K562 (cell line): ENCODE results near the gene PILRA. TPM values are rescaled to one million over a fixed set of nuclear protein-coding genes. Genes with fewer than 3 reads are reported as not detected.
A peak's percentile ranks its signal among the peaks of the same experiment; 100 is the strongest.

Experiments used
- ARHGAP35 ChIP-seq: fragments of 450-650 bp; IDR thresholded peaks from 2 replicates; pipeline ENCODE4 v1.6.1; 2018; ENCODE audit not compliant: partially characterized antibody
- BCOR ChIP-seq: fragments of 450-650 bp; IDR thresholded peaks from 2 replicates; pipeline ENCODE4 v1.6.1; 2016
- BRF1 ChIP-seq: IDR thresholded peaks from 3 replicates; pipeline ENCODE4 v1.6.1; 2011; ENCODE audit warnings: borderline replicate concordance, mild to moderate bottlenecking; ENCODE audit not compliant: insufficient read length; ENCODE audit errors: extremely low read depth
- CBFA2T3 ChIP-seq: fragments of 450-650 bp; IDR thresholded peaks from 2 replicates; pipeline ENCODE4 v1.6.1; 2017
- CBX5 ChIP-seq: IDR thresholded peaks from 2 replicates; pipeline ENCODE4 v1.6.1; 2014; ENCODE audit warnings: low read depth, borderline replicate concordance
- CHD4 ChIP-seq: fragments of 200-600 bp; sonication (generic); IDR thresholded peaks from 3 replicates; pipeline ENCODE4 v1.6.1; 2012; ENCODE audit warnings: low read depth, mild to moderate bottlenecking, mixed read lengths, low read length, inconsistent platforms; ENCODE audit not compliant: insufficient read depth, insufficient replicate concordance, poor library complexity, severe bottlenecking
- DACH1 ChIP-seq: fragments of 450-650 bp; IDR thresholded peaks from 2 replicates; pipeline ENCODE4 v1.6.1; 2018; ENCODE audit not compliant: partially characterized antibody
- DPF2 ChIP-seq: fragments of 450-650 bp; IDR thresholded peaks from 2 replicates; pipeline ENCODE4 v1.6.1; 2016
- EGR1 ChIP-seq: fragments of 450-650 bp; conservative IDR thresholded peaks from 2 replicates; pipeline ENCODE4 v1.6.1; 2017; ENCODE audit warnings: mild to moderate bottlenecking
- EP400 ChIP-seq: fragments of 450-650 bp; IDR thresholded peaks from 2 replicates; pipeline ENCODE4 v1.6.1; 2017; ENCODE audit warnings: antibody characterized with exemption, mild to moderate bottlenecking, moderate library complexity
- ESRRB ChIP-seq: fragments of 250-450 bp; sonication (Bioruptor Pico); IDR thresholded peaks from 2 replicates; pipeline ENCODE4 v1.5.0; 2020; ENCODE audit warnings: mild to moderate bottlenecking, moderate library complexity, borderline replicate concordance
- EZH2 ChIP-seq: IDR thresholded peaks from 2 replicates; pipeline ENCODE4 v1.6.1; 2012; ENCODE audit warnings: low read depth, mild to moderate bottlenecking, inconsistent platforms, low read length, borderline replicate concordance
- FIP1L1 ChIP-seq: fragments of 200-400 bp; formaldehyde crosslinking; IDR thresholded peaks from 2 replicates; pipeline ENCODE4 v1.6.1; 2018; ENCODE audit warnings: mild to moderate bottlenecking, low read depth, low read length; ENCODE audit not compliant: poor library complexity, severe bottlenecking
- FOXA1 ChIP-seq: fragments of 450-650 bp; IDR thresholded peaks from 2 replicates; pipeline ENCODE4 v1.6.1; 2016; ENCODE audit warnings: mild to moderate bottlenecking, borderline replicate concordance
- FOXJ3 ChIP-seq: sonication (generic); formaldehyde crosslinking; IDR thresholded peaks from 2 replicates; pipeline ENCODE4 v1.4.0; 2020; ENCODE audit warnings: mild to moderate bottlenecking, missing genetic modification reagents
- GTF2B ChIP-seq: IDR thresholded peaks from 2 replicates; pipeline ENCODE4 v1.6.1; 2011; ENCODE audit not compliant: insufficient read length; ENCODE audit errors: extremely low read depth
- HDAC2 ChIP-seq: fragments of 450-650 bp; IDR thresholded peaks from 2 replicates; pipeline ENCODE4 v1.6.1; 2016; ENCODE audit warnings: mild to moderate bottlenecking
- MAFK ChIP-seq: IDR thresholded peaks from 2 replicates; pipeline ENCODE4 v1.6.1; 2011; ENCODE audit warnings: low read length, improper control_type of control experiment
- MAX ChIP-seq: sonication (generic); formaldehyde crosslinking; IDR thresholded peaks from 2 replicates; pipeline ENCODE4 v1.9.0; 2022; ENCODE audit warnings: mild to moderate bottlenecking, missing genetic modification reagents
- MCM2 ChIP-seq: fragments of 450-650 bp; IDR thresholded peaks from 2 replicates; pipeline ENCODE4 v1.6.1; 2017; ENCODE audit warnings: low read depth, mild to moderate bottlenecking
- MXI1 ChIP-seq: IDR thresholded peaks from 2 replicates; pipeline ENCODE4 v1.6.1; 2011; ENCODE audit warnings: low read depth, mild to moderate bottlenecking, improper control_type of control experiment, low read length
- NONO ChIP-seq, 2 experiments: fragments of 200-400 bp in 1 of 2; fragments of 450-650 bp in 1 of 2; formaldehyde crosslinking in 1 of 2; IDR thresholded peaks; 2 replicates each; pipeline ENCODE4 v1.6.1; 2017; ENCODE audit warnings: low read depth in 2 of 2, mild to moderate bottlenecking in 2 of 2, moderate library complexity in 2 of 2, low read length in 1 of 2
- PREB ChIP-seq: sonication (generic); formaldehyde crosslinking; IDR thresholded peaks from 2 replicates; pipeline ENCODE4 v1.8.1; 2023; ENCODE audit warnings: mild to moderate bottlenecking, missing genetic modification reagents
- PURB ChIP-seq: sonication (generic); formaldehyde crosslinking; IDR thresholded peaks from 2 replicates; pipeline ENCODE4 v1.9.0; 2021; ENCODE audit warnings: low read depth, mild to moderate bottlenecking, missing genetic modification reagents
- RCOR1 ChIP-seq, 2 experiments: IDR thresholded peaks; 2 replicates each; pipeline ENCODE4 v1.6.1; 2012; ENCODE audit warnings: low read depth in 2 of 2, low read length in 2 of 2, borderline replicate concordance in 1 of 2, improper control_type of control experiment in 1 of 2
- RNF2 ChIP-seq: sonication (generic); IDR thresholded peaks from 2 replicates; pipeline ENCODE4 v1.6.1; 2016
- SMAD2 ChIP-seq: fragments of 150-350 bp; IDR thresholded peaks from 2 replicates; pipeline ENCODE4 v1.6.1; 2014; ENCODE audit warnings: low read depth, mild to moderate bottlenecking, low read length
- ZNF121 ChIP-seq: sonication (generic); formaldehyde crosslinking; conservative IDR thresholded peaks from 2 replicates; pipeline ENCODE4 v1.8.0; 2022; ENCODE audit warnings: missing genetic modification reagents
- ZNF57 ChIP-seq: fragments of 450-650 bp; formaldehyde crosslinking; IDR thresholded peaks from 2 replicates; pipeline ENCODE4 v1.4.0; 2020; ENCODE audit warnings: mild to moderate bottlenecking, moderate library complexity
- ZNF644 ChIP-seq: fragments of 200-800 bp; sonication (Bioruptor generic); IDR thresholded peaks from 2 replicates; pipeline ENCODE4 v1.6.1; 2016; ENCODE audit warnings: low read depth, missing genetic modification characterization, missing compliant biosample characterization
- polyA plus RNA-seq, 8 experiments: library from polyadenylated mRNA; depleted of rRNA in 4 of 8; stranded (reverse) in 5 of 8; unstranded in 3 of 8; fragments of >200 nt; fragmentation: Nextera tagmentation in 2 of 8; fragmentation: Illumina TruSeq in 1 of 8; extraction: Ambion mirVana in 2 of 8; extraction: Trizol in 1 of 8; gene quantifications; 2 replicates each; pipeline versions ENCODE4 v1.2.1 to v1.2.3, GENCODE V29; 2011 to 2014; ENCODE audit warnings: inconsistent platforms in 1 of 8, missing spikeins in 1 of 8
- total RNA-seq, 7 experiments: library from RNA; depleted of rRNA in 6 of 7; stranded (reverse); fragments of >200 nt in 6 of 7; fragmentation: Illumina TruSeq in 2 of 7; extraction: Trizol in 2 of 7; gene quantifications; 2 replicates each; pipeline versions ENCODE4 v1.2.1 to v1.2.3, GENCODE V29; 2011 to 2021; ENCODE audit warnings: low replicate concordance in 1 of 7

The PILRA gene
- total and polyA plus RNA-seq, 9 of the 15 experiments (the other 6 are each of a cell fraction or from before 2014, with no cell fraction given), result 0.13 to 1.8 (median 0.62) TPM

GRCh38 chr7:100428199-100428966, 55.1 kb downstream of the PILRA start, which contains the start of gene ZCWPW1 (continued):
- TF ChIP-seq MXI1, result peak; percentile 29; the same call in 1 of the 2 replicates
- no peak for TF ChIP-seq CHD4
- TF ChIP-seq GTF2B, result no peak
- TF ChIP-seq NONO (IDR thresholded peaks at IDR 0.05; ENCODE audit: low read depth in 2 of 2, low read length in 1 of 2), result peak; percentile 78 to 98
- peak; percentile 84 for TF ChIP-seq ZNF644 (tag)
- peak; percentile 100 for TF ChIP-seq EGR1
- no peak for TF ChIP-seq ZNF121 (CRISPR knock-in tag)
- TF ChIP-seq FOXJ3 (CRISPR knock-in tag), result no peak; the same call in 1 of the 2 replicates
- peak; percentile 76 for TF ChIP-seq ARHGAP35
- TF ChIP-seq CBFA2T3, result peak; percentile 48
- peak; percentile 73 for TF ChIP-seq DACH1
- TF ChIP-seq BRF1, result no peak
- TF ChIP-seq RCOR1 (IDR thresholded peaks at IDR 0.05; ENCODE audit: borderline replicate concordance in 1 of 2, low read depth in 2 of 2, low read length in 2 of 2), result peak in 1 of 2 experiments; percentile 73; a peak in 2 of 4 replicates
- peak; percentile 99 for TF ChIP-seq RNF2
- TF ChIP-seq EP400, result peak; percentile 80
- peak; percentile 95 for TF ChIP-seq FIP1L1
- no peak for TF ChIP-seq EZH2
- TF ChIP-seq MCM2, result no peak
- peak; percentile 75; the same call in 1 of the 2 replicates for TF ChIP-seq DPF2
- TF ChIP-seq ESRRB (CRISPR knock-in tag), result no peak
- no peak for TF ChIP-seq SMAD2
- TF ChIP-seq FOXA1, result no peak
- TF ChIP-seq MAFK, result no peak
- TF ChIP-seq PREB (CRISPR knock-in tag), result peak; percentile 100
- TF ChIP-seq BCOR, result peak; percentile 85
- no peak for TF ChIP-seq PURB
- TF ChIP-seq HDAC2, result peak; percentile 99
- TF ChIP-seq ZNF57, result peak; percentile 74; the same call in 1 of the 2 replicates
- TF ChIP-seq MAX (CRISPR knock-in tag), result peak; percentile 100
- TF ChIP-seq CBX5, result peak; percentile 76; the same call in 1 of the 2 replicates
